Activated T-cell treated with anti-CD3 and anti-CD28 coated beads, Interleukin-2, amount 50 U/mL, for 48 hours (primary cell): ENCODE results near the gene CGB3.
"Not testable (repeated sequence)": the region's sequence is repeated elsewhere in the genome, so short reads cannot be mapped to it uniquely, and the experiment has no call there.

Experiments
- DNase-seq, 2 experiments: peaks; one replicate each; pipeline ENCODE4 v3.0.0-alpha.2; 2020

The CGB3 gene

GRCh38 chr19:49024233-49024632 lies at the start of gene CGB3:
Gene CGB3, minus strand, starts transcription at chr19:49024333. Its CDS starts 362 bp downstream, at chr19:49023971.
- not testable (repeated sequence) for DNase-seq

- peak in 1 of 2 experiments; percentile 49 for DNase-seq
These were observed 47.9 kb upstream of the CGB3 start for GRCh38 chr19:49071860-49072547.

- DNase-seq, result no peak
These were observed 46.3 kb upstream of the CGB3 start for GRCh38 chr19:49070416-49070815.

GRCh38 chr19:49069026-49069425 lies 44.9 kb upstream of the CGB3 start:
- DNase-seq, result no peak

- DNase-seq, result no peak
These were observed 43.4 kb upstream of the CGB3 start for GRCh38 chr19:49067554-49067953.

GRCh38 chr19:49065905-49066512 lies 41.9 kb upstream of the CGB3 start:
- DNase-seq, result no peak

- DNase-seq, result no peak
These were observed 40.9 kb upstream of the CGB3 start, which contains the start of gene NTF4 for GRCh38 chr19:49064768-49065611. Gene NTF4, minus strand, starts transcription at chr19:49064818. Its CDS starts 2,821 bp downstream, at chr19:49061997.

- DNase-seq, result no peak
These were observed 40.0 kb upstream of the CGB3 start for GRCh38 chr19:49064029-49064629.

GRCh38 chr19:49061445-49061844 lies 37.3 kb upstream of the CGB3 start:
- no peak for DNase-seq

GRCh38 chr19:49061000-49061399 lies 36.9 kb upstream of the CGB3 start:
- no peak for DNase-seq

GRCh38 chr19:49059053-49059452 lies 34.9 kb upstream of the CGB3 start:
- DNase-seq, result no peak

GRCh38 chr19:49058562-49058961 lies 34.4 kb upstream of the CGB3 start:
- DNase-seq, result peak; percentile 60 to 64

GRCh38 chr19:49057636-49058234 lies 33.6 kb upstream of the CGB3 start, which contains the start of gene CGB7:
Gene CGB7, minus strand, starts transcription at chr19:49057749. Its CDS starts 2,374 bp downstream, at chr19:49055375.
- DNase-seq, result peak; percentile 62 to 71

GRCh38 chr19:49056902-49057596 lies 32.9 kb upstream of the CGB3 start:
- DNase-seq, result not testable (repeated sequence)

GRCh38 chr19:49056101-49056901 lies 32.2 kb upstream of the CGB3 start:
- peak; percentile 68 to 76 for DNase-seq

- not testable (repeated sequence) for DNase-seq
These were observed 26.4 kb upstream of the CGB3 start for GRCh38 chr19:49050376-49051033.

- DNase-seq, result not testable (repeated sequence)
These were observed 25.7 kb upstream of the CGB3 start for GRCh38 chr19:49049834-49050233.

- DNase-seq, result not testable (repeated sequence)
These were observed 24.9 kb upstream of the CGB3 start, which contains the start of gene CGB8 for GRCh38 chr19:49049011-49049410. Gene CGB8, minus strand, starts transcription at chr19:49049111. Its CDS starts 372 bp downstream, at chr19:49048739.

- DNase-seq, result not testable (repeated sequence)
These were observed 19.4 kb upstream of the CGB3 start, which contains the start of gene CGB5 for GRCh38 chr19:49043548-49043947. Gene CGB5, plus strand, starts transcription at chr19:49043848. Its CDS starts 362 bp downstream, at chr19:49044210.

GRCh38 chr19:49042666-49043065 lies 18.5 kb upstream of the CGB3 start:
- DNase-seq, result not testable (repeated sequence)
